Femur (tissue), 1 donor: ENCODE results near the gene ANKRD12.
"Not testable (repeated sequence)": the region's sequence is repeated elsewhere in the genome, so short reads cannot be mapped to it uniquely, and the experiment has no call there.

Source experiments
- DNase-seq: peaks from one replicate; pipeline ENCODE4 v3.0.0-alpha.2; 2017

ANKRD12 gene

GRCh38 chr18:9136315-9137155 is at the start of gene ANKRD12:
Gene ANKRD12 (plus strand): TSS chr18:9136781. CDS start chr18:9182433, 45,652 bp downstream.
- peak; percentile 98 for DNase-seq

- no peak for DNase-seq
Observed at GRCh38 chr18:9087144-9087543, 49.4 kb upstream of the ANKRD12 start.

- no peak for DNase-seq
Observed at GRCh38 chr18:9088252-9088651, 48.3 kb upstream of the ANKRD12 start.

- DNase-seq: not testable (repeated sequence)
Observed at GRCh38 chr18:9088727-9089126, 47.9 kb upstream of the ANKRD12 start.

GRCh38 chr18:9090578-9090977 is 46.0 kb upstream of the ANKRD12 start:
- DNase-seq: no peak

GRCh38 chr18:9091066-9091476 is 45.5 kb upstream of the ANKRD12 start:
- DNase-seq: no peak

GRCh38 chr18:9092665-9093064 is 43.9 kb upstream of the ANKRD12 start:
- no peak for DNase-seq

- not testable (repeated sequence) for DNase-seq
Observed at GRCh38 chr18:9093109-9093508, 43.5 kb upstream of the ANKRD12 start.

- no peak for DNase-seq
Observed at GRCh38 chr18:9094307-9095226, 42.0 kb upstream of the ANKRD12 start.

GRCh38 chr18:9095297-9096006 is 41.1 kb upstream of the ANKRD12 start:
- DNase-seq: no peak

GRCh38 chr18:9096007-9096371 is 40.6 kb upstream of the ANKRD12 start:
- DNase-seq: no peak

GRCh38 chr18:9096685-9097084 is 39.9 kb upstream of the ANKRD12 start:
- no peak for DNase-seq

GRCh38 chr18:9097349-9097748 is 39.2 kb upstream of the ANKRD12 start:
- DNase-seq: no peak

- no peak for DNase-seq
Observed at GRCh38 chr18:9100796-9101195, 35.8 kb upstream of the ANKRD12 start.

- DNase-seq: no peak
Observed at GRCh38 chr18:9101730-9102507, 34.7 kb upstream of the ANKRD12 start.

- peak; percentile 98 for DNase-seq
Observed at GRCh38 chr18:9102508-9103375, 33.8 kb upstream of the ANKRD12 start, which contains the start of gene NDUFV2. Gene NDUFV2 (plus strand): TSS chr18:9102699. CDS start chr18:9102744, 45 bp downstream.

GRCh38 chr18:9103376-9103873 is 33.2 kb upstream of the ANKRD12 start:
- no peak for DNase-seq

- DNase-seq: no peak
Observed at GRCh38 chr18:9104244-9104901, 32.2 kb upstream of the ANKRD12 start.

- no peak for DNase-seq
Observed at GRCh38 chr18:9105420-9105819, 31.2 kb upstream of the ANKRD12 start.

GRCh38 chr18:9106094-9106493 is 30.5 kb upstream of the ANKRD12 start:
- no peak for DNase-seq
